Activated CD8-positive, alpha-beta memory T cell treated with anti-CD3 and anti-CD28 coated beads, Interleukin-2, amount 50 U/mL, for 4 hours (primary cell): ENCODE measurements around the gene ATP6V0B.
A peak's percentile ranks its signal among the peaks of the same experiment; 100 is the strongest.

Source experiments
- DNase-seq: peaks from one replicate; pipeline ENCODE4 v3.0.0-alpha.2; 2020

ATP6V0B gene

GRCh38 chr1:43985984-43986595 is 11.3 kb downstream of the ATP6V0B start:
- DNase-seq: no peak

- DNase-seq: no peak
These were observed 12.0 kb downstream of the ATP6V0B start for GRCh38 chr1:43986712-43987111.

GRCh38 chr1:43987159-43987902 is 12.6 kb downstream of the ATP6V0B start:
- no peak for DNase-seq

GRCh38 chr1:43990271-43991199 is 15.8 kb downstream of the ATP6V0B start:
- no peak for DNase-seq

- no peak for DNase-seq
These were observed 16.4 kb downstream of the ATP6V0B start for GRCh38 chr1:43991200-43991475.

- DNase-seq: peak; percentile 78
These were observed 16.9 kb downstream of the ATP6V0B start, which contains the start of gene CCDC24 for GRCh38 chr1:43991476-43992231. TSS of gene CCDC24 (plus strand) at chr1:43991599. CDS start at chr1:43991879, 280 bp downstream.

- no peak for DNase-seq
These were observed 17.7 kb downstream of the ATP6V0B start for GRCh38 chr1:43992232-43992995.

- no peak for DNase-seq
These were observed 18.6 kb downstream of the ATP6V0B start for GRCh38 chr1:43993206-43993914.

GRCh38 chr1:43994071-43994470 is 19.3 kb downstream of the ATP6V0B start:
- DNase-seq: no peak

GRCh38 chr1:43994794-43995790 is 20.3 kb downstream of the ATP6V0B start:
- DNase-seq: no peak

- DNase-seq: no peak
These were observed 21.4 kb downstream of the ATP6V0B start for GRCh38 chr1:43995984-43996732.

GRCh38 chr1:43996733-43997115 is 22.0 kb downstream of the ATP6V0B start:
- DNase-seq: no peak

- DNase-seq: no peak
These were observed 22.7 kb downstream of the ATP6V0B start for GRCh38 chr1:43997295-43997999.

- no peak for DNase-seq
These were observed 23.2 kb downstream of the ATP6V0B start for GRCh38 chr1:43998000-43998378.

- DNase-seq: no peak
These were observed 24.7 kb downstream of the ATP6V0B start for GRCh38 chr1:43999455-43999854.

GRCh38 chr1:44000122-44000665 is 25.4 kb downstream of the ATP6V0B start:
- no peak for DNase-seq

GRCh38 chr1:44002165-44002564 is 27.4 kb downstream of the ATP6V0B start:
- DNase-seq: no peak

- no peak for DNase-seq
These were observed 27.9 kb downstream of the ATP6V0B start for GRCh38 chr1:44002606-44003157.
